ENCODE measurements around the gene ST8SIA1.

The ST8SIA1 gene

GRCh38 chr12:22361785-22362184 is 27.3 kb upstream of the ST8SIA1 start:
- Histone ChIP-seq H3K4me2 (ENCODE audit: low read depth, low read length) (no peak overlapping the region), H2AFZ (ENCODE audit: low read length) (no peak overlapping the region), H3K79me2 (ENCODE audit: low read length) (no peaks in the 10 kb centered on the region), H3K27me3 (replicated peaks; ENCODE audit: insufficient read depth, low read length) (no peaks in the 10 kb centered on the region), H3F3A (ENCODE audit: insufficient read depth, low read length) (no peaks in the 10 kb centered on the region), H3K4me1 (ENCODE audit: low read length) (no peaks in the 10 kb centered on the region), H3K27ac (ENCODE audit: low read length) (no peak overlapping the region), H3K4me3 (ENCODE audit: low read length) (no peak overlapping the region), H3K9ac (ENCODE audit: low read length) (no peak overlapping the region), H3K9me2 (replicated peaks; ENCODE audit: insufficient read depth, low read length) (no peaks in the 10 kb centered on the region), H3K36me3 (replicated peaks; ENCODE audit: insufficient read depth, low read length) (no peaks in the 10 kb centered on the region), H4K20me1 (ENCODE audit: insufficient read depth, low read length) (no peaks in the 10 kb centered on the region), H3K9me3 (replicated peaks; ENCODE audit: insufficient read depth, low read length) (no peaks in the 10 kb centered on the region)
- DNase-seq, result no peak
- TF ChIP-seq CTCF (IDR thresholded peaks at IDR 0.05; ENCODE audit: low read length) (no peak), EZH2phosphoT487 (IDR thresholded peaks at IDR 0.05; ENCODE audit: low read length) (no peak), EZH2 (optimal IDR thresholded peaks at IDR 0.05; ENCODE audit: low read depth, low read length) (no peak)

- TF ChIP-seq EZH2 (optimal IDR thresholded peaks at IDR 0.05; ENCODE audit: low read depth, low read length) (no peak), CTCF (IDR thresholded peaks at IDR 0.05; ENCODE audit: low read length) (no peak)
- no peak for DNase-seq
- no peak overlapping the region for H3K4me2 ChIP-seq (ENCODE audit: low read depth, low read length)
- H3F3A ChIP-seq (ENCODE audit: insufficient read depth, low read length), result no peaks in the 10 kb centered on the region
- no peaks in the 10 kb centered on the region for H3K4me1 ChIP-seq (ENCODE audit: low read length)
- H3K79me2 ChIP-seq (ENCODE audit: low read length), result no peaks in the 10 kb centered on the region
- no peak overlapping the region for H3K27ac ChIP-seq (ENCODE audit: low read length)
- H3K9me3 ChIP-seq (replicated peaks; ENCODE audit: insufficient read depth, low read length), result no peaks in the 10 kb centered on the region
- H3K9ac ChIP-seq (ENCODE audit: low read length), result no peak overlapping the region
- no peak overlapping the region for H2AFZ ChIP-seq (ENCODE audit: low read length)
- no peaks in the 10 kb centered on the region for H4K20me1 ChIP-seq (ENCODE audit: insufficient read depth, low read length)
- H3K9me2 ChIP-seq (replicated peaks; ENCODE audit: insufficient read depth, low read length), result no peaks in the 10 kb centered on the region
- H3K4me3 ChIP-seq (ENCODE audit: low read length), result no peak overlapping the region
- no peaks in the 10 kb centered on the region for H3K36me3 ChIP-seq (replicated peaks; ENCODE audit: insufficient read depth, low read length)
- H3K27me3 ChIP-seq (replicated peaks; ENCODE audit: insufficient read depth, low read length), result no peaks in the 10 kb centered on the region
Measured at GRCh38 chr12:22360774-22361173, 26.3 kb upstream of the ST8SIA1 start.

GRCh38 chr12:22357531-22357930 is 23.0 kb upstream of the ST8SIA1 start:
- Histone ChIP-seq H3K79me2 (ENCODE audit: low read length) (no peaks in the 10 kb centered on the region), H3K27ac (ENCODE audit: low read length) (no peak overlapping the region), H3K36me3 (replicated peaks; ENCODE audit: insufficient read depth, low read length) (no peaks in the 10 kb centered on the region), H3K9me2 (replicated peaks; ENCODE audit: insufficient read depth, low read length) (no peaks in the 10 kb centered on the region), H3K4me1 (ENCODE audit: low read length) (no peaks in the 10 kb centered on the region), H4K20me1 (ENCODE audit: insufficient read depth, low read length) (no peaks in the 10 kb centered on the region), H3K9ac (ENCODE audit: low read length) (no peak overlapping the region), H3K4me2 (ENCODE audit: low read depth, low read length) (no peak overlapping the region), H2AFZ (ENCODE audit: low read length) (no peak overlapping the region), H3K9me3 (replicated peaks; ENCODE audit: insufficient read depth, low read length) (no peaks in the 10 kb centered on the region), H3K4me3 (ENCODE audit: low read length) (no peak overlapping the region), H3F3A (ENCODE audit: insufficient read depth, low read length) (no peaks in the 10 kb centered on the region), H3K27me3 (replicated peaks; ENCODE audit: insufficient read depth, low read length) (no peaks in the 10 kb centered on the region)
- DNase-seq, result no peak
- TF ChIP-seq CTCF (IDR thresholded peaks at IDR 0.05; ENCODE audit: low read length), result no peak
- TF ChIP-seq EZH2phosphoT487 (IDR thresholded peaks at IDR 0.05; ENCODE audit: low read length), result no peak
- no peak for TF ChIP-seq EZH2 (optimal IDR thresholded peaks at IDR 0.05; ENCODE audit: low read depth, low read length)
